ENCODE results near the gene PDE8A.
"Not testable (repeated sequence)": the region's sequence is repeated elsewhere in the genome, so short reads cannot be mapped to it uniquely, and the experiment has no call there.

Gene PDE8A

DNA sequence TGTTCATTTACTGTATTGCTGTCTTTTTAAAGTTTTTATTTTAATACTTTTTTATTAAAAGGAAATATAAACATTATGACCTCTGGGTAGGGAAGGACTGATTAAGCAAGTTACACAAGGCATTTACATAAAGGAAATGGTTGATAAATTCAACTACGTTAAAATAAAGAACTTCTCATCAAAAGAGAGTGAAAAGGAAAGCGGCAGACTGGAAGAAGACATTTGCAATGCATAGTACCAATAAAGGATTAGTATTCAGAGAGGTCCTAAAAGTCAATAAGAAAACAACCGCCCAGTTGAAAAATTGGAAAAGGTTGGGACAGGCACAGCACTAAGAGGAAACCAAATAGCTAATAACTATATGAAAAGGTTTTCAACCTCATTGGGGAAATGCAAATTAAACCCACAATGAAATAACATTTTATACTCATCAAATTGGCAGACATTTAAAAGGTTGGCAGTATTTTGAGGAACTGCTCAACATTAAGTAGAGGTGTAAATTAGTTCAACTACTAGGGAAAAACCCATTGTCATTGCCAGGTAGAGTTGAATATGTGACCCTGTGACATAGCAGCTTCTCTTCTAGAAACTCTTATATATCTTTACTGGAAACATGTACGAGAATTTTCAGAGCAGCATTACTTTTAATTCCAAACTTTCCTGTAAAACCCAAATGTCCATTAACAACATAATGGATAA is 9.5 kb downstream of the PDE8A start:
- DNase-seq: no peak

- DNase-seq: no peak
These were observed 10.7 kb downstream of the PDE8A start for GRCh38 chr15:84992157-84992944.

GRCh38 chr15:84996055-84996454 is 14.4 kb downstream of the PDE8A start:
- no peak for DNase-seq

GRCh38 chr15:84996714-84997113 is 15.1 kb downstream of the PDE8A start:
- DNase-seq: not testable (repeated sequence)

DNA sequence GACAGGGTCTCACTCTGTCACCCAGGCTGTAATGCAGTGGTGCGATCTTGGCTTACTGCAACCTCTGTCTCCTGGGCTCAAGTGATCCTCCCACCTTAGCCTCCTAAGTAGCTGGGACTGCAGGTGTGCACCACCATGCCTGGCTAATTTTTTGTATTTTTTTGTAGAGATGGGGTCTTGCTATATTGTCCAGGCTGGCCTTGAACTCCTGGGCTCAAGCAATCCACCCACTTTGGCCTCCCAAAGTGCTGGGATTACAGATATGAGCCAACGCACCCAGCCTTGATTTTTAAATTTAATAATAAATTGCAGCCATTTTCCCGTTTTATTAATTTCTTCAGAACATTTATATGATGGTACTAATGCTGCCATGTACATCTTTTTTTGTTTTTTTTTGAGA is 15.6 kb downstream of the PDE8A start:
- DNase-seq: not testable (repeated sequence)

- no peak for DNase-seq
These were observed 18.7 kb downstream of the PDE8A start for GRCh38 chr15:85000189-85000864.

DNA sequence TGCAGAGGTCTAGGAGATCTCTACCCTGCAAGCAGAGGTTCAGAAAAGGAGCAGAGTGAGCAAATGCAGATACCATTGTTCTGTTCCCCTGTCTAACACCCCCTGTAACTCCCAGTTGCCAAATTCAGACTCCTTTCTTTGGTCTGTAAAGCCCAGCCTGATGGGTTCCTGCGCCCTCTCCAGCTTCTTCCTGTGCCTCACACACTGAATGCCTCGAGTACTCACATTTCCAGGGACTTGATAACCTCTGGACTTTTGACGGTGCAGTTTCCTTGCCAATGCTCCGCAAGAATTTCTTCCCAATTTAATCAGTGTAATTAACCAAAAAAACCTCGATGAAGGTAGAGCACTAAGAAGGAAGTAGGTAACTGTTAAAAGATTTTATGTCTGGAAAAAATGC is 19.3 kb downstream of the PDE8A start:
- DNase-seq: no peak

- no peak for DNase-seq
These were observed 20.9 kb downstream of the PDE8A start for GRCh38 chr15:85002517-85002916.

GRCh38 chr15:85003593-85004312 is 22.1 kb downstream of the PDE8A start:
- no peak for DNase-seq

DNA sequence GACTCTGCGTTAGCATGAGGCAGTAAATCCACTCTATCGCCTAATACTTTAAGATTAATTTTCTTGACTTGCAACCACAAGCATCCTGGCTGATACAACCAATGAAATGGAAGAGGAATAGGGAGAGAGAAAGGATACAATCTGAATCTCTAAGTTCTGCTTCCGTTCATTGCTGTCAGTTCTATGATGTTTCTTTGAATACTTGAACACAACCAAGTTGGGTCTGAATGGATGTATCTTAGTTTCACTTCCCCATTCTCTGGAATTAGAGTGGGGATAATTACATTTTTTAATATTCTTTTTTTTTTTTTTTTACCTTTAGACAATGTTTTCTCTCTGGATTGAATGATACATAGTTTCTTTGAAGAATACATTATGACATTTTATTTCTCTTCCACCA is 22.9 kb downstream of the PDE8A start:
- no peak for DNase-seq

DNA sequence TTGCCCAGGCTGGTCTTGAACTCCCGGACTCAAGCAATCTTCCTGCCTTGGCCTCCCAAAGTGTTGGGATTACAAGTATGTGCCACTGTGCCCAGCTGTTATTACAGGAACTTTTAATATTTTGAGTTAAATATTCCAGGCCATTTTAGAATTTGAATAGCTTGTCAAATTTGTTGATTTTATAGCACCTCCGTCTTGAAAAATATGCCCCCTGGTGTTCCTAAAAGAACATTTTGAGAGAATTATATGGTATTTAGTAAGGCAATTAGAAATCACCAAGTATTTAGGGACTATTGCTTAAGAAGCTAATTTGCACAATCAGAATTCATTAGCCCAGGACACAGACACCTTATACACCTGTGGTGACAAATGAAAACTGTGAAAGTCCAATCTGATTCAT is 23.7 kb downstream of the PDE8A start:
- no peak for DNase-seq

GRCh38 chr15:85005746-85006145 is 24.1 kb downstream of the PDE8A start:
- DNase-seq: no peak

- no peak for DNase-seq
These were observed 24.5 kb downstream of the PDE8A start for GRCh38 chr15:85006201-85006600.

DNA sequence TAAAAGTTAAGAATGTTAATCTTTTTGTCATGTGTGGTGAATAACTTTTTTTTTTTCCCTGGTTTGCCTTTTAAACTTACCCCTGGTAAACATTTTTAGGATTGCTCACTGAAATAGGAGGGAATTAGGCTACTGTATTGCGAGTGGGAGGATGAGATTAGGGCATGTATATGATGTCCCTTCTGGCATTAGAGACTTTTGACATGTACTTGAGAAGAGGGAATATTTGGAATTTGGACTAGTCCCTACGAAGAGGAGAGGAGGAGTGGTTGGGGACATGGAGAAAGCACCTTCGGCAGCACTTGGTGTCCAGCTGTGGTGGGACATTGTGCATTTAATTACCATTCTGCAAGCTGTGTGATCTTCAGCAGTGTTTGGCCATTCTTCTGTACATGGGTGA is 25.0 kb downstream of the PDE8A start:
- no peak for DNase-seq

DNA sequence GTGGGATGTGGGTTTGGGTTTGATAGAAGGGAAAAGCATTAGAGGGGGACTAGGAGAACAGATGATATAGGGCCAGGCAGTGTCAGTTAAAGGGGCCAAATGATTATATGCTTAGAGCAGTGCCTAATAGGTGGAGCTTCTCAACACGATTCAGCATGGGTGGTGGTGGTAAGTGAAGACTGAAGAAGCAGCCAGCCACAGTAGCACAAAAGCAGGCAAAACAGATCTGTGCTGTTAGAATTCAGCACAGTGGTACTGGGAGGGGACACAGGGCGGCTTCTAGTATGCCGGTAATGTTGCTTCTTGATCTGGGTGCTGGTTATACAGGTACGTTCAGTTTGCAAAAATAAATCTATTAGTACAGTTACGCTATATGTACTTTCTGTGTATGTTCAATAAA is 25.5 kb downstream of the PDE8A start:
- DNase-seq: no peak

DNA sequence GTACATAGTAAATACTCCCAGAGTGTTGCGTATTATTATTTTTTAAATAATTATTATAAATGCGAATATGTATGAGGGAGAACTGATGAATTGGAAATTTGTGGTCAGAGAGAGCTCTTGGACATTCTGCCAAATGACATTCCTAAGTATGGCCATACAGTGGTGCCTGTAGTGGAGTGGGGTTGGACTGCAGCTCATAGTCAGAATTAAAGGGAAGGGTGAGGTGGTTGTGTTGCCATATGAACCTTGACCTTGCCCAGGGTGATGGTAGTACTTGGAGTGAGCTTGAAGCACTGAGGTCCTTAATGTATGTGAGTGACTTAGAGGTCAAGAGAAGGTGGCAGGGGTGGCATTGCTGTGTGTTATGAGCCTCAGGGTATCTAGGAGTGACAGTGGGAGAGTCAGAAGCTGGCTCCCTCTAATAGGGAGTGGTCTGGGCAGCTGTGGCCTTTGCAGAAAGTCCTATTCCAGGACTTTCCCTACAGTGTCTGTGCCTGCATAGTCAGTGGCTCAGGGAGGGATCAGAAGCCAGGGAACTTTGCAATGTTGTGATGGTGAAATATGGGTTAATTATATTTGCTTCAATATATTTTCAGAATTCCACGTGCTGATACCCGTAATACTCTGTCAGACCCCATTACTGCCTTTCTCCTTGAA is 26.2 kb downstream of the PDE8A start:
- DNase-seq: no peak

- DNase-seq: no peak
These were observed 27.0 kb downstream of the PDE8A start for GRCh38 chr15:85008474-85009260.

GRCh38 chr15:85009435-85009834 is 27.8 kb downstream of the PDE8A start:
- DNase-seq: no peak

- no peak for DNase-seq
These were observed 28.4 kb downstream of the PDE8A start for GRCh38 chr15:85010071-85010385.

DNA sequence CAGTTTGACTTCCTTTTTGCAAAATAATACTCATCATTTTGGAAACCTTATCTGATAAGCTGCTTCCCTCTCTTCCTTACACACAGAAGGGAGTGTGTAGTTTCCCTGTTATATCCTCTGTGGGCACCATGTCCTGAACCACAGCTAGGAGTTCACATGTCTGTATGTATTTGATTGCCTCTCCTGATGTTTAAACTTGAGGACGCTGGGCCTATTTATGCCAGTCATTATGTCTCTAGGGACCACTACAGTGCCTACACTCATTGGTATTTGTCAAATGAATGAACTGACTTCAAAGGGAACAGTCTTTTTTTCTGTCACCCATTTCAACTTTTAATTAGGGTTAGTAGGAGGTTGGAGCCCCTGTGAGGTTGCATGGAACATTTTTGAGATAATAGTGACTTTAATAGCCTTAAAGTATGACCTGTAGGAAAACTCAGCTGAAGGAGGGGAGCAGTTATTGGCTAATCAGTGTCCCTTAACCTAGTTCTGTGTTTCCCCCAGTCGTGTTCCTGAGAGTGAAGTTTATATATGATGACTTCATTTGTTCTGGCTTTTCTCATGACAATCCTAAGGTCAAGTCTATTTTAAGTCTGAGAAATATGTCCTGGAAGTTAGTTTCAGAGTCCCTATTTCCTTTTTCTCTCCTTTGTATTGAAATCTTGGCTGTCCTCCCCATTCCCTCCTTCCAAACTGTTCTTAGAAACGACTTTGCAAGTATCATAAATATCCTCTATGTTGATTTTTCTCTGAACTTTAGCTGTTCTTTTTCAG is 28.9 kb downstream of the PDE8A start:
- no peak for DNase-seq

DNA sequence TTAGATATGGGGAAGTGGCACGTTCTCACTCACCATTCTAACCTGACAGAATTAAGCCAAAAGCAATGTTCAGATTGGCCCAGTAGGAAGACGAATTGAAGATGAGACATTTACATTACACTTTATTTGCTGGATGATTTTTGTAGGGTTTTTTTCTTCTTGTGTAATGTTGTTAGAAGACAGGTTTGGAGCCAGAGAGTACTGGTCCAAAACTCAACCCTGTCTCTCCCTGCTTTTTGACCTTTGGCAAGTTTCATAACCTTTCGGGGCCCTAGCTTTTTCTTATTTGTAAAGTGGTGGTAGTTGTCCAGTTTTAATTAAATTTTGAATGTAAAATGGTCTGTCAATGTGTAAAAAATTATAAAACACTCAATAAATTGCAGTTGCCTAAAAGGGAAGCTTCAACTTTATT is 29.5 kb downstream of the PDE8A start:
- DNase-seq: no peak
